Mucosa of stomach (tissue), 1 donor: ENCODE results near the gene CARD11.

Experiments
- H3K27me3 ChIP-seq: one replicate; pipeline ENCODE4 v1.7.0; 2013; ENCODE audit warnings: mild to moderate bottlenecking, low read length; ENCODE audit not compliant: control insufficient read depth, insufficient read depth
- H3K36me3 ChIP-seq: one replicate; pipeline ENCODE4 v1.7.0; 2013; ENCODE audit warnings: low read length; ENCODE audit not compliant: control insufficient read depth, insufficient read depth
- H3K4me1 ChIP-seq: one replicate; pipeline ENCODE4 v1.7.0; 2013; ENCODE audit warnings: mild to moderate bottlenecking, low read length; ENCODE audit not compliant: control insufficient read depth, insufficient read depth
- H3K4me3 ChIP-seq: one replicate; pipeline ENCODE4 v1.7.0; 2013; ENCODE audit warnings: low read length
- H3K9ac ChIP-seq: one replicate; pipeline ENCODE4 v1.7.0; 2013; ENCODE audit warnings: mild to moderate bottlenecking, low read length, moderate library complexity
- H3K9me3 ChIP-seq: one replicate; pipeline ENCODE4 v1.7.0; 2013; ENCODE audit warnings: mild to moderate bottlenecking, low read length, moderate library complexity; ENCODE audit not compliant: control insufficient read depth
- donor health status: Pancreatic carcinoma.

Gene CARD11

DNA sequence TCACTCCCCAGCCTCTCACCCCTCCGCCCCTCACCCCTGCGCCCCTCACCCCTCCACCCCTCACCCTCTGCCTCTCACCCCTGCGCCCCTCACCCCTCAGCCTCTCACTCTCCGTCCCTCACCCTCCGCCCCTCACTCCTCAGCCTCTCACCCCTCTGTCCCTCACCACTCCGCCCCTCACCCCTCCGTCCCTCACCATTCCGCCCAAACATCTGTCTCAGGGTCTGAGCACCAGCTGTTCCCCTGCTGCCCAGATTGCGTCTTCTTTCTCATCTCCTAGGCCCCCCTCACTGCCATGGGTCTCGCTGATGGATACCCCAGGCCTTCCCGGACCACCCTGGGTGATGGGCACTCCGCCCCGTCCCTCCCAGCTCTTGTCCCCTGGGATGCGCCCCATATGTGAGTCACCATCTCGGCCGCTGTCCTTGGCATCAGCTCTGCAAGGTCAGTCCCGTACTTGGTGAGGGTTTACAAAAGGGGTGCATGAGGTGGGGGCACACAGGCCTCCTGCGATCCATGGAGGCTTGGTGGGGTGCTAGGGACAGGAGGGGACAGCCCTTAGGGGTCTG lies 134.1 kb downstream of the CARD11 start:
- H3K27me3 ChIP-seq: no peaks in the 10 kb centered on the region
- H3K9ac ChIP-seq: no peak overlapping the region
- H3K9me3 ChIP-seq: no peaks in the 10 kb centered on the region
- H3K36me3 ChIP-seq: no peaks in the 10 kb centered on the region
- no peak overlapping the region for H3K4me3 ChIP-seq
- no peaks in the 10 kb centered on the region for H3K4me1 ChIP-seq

DNA sequence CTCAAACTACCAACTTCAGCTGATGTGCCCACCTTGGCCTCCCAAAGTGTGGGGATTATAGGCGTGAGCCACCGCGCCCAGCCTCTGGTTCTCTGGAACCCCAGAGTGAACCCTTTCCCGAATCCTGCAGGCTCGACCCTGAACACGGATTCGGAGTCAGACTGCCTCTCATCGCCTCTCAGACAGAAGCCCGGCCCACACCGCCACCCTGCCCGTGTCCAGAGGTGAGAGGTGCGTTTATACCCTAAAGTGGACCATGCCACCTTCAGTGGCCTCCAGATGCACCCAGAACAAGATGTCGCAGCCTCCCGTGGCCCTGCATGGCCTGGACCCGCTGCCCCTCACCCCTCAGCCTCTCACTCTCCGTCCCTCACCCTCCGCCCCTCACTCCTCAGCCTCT lies 134.6 kb downstream of the CARD11 start:
- Histone ChIP-seq H3K4me3 (no peak overlapping the region), H3K9ac (no peak overlapping the region), H3K27me3 (no peaks in the 10 kb centered on the region), H3K9me3 (no peaks in the 10 kb centered on the region), H3K36me3 (no peaks in the 10 kb centered on the region), H3K4me1 (no peaks in the 10 kb centered on the region)

DNA sequence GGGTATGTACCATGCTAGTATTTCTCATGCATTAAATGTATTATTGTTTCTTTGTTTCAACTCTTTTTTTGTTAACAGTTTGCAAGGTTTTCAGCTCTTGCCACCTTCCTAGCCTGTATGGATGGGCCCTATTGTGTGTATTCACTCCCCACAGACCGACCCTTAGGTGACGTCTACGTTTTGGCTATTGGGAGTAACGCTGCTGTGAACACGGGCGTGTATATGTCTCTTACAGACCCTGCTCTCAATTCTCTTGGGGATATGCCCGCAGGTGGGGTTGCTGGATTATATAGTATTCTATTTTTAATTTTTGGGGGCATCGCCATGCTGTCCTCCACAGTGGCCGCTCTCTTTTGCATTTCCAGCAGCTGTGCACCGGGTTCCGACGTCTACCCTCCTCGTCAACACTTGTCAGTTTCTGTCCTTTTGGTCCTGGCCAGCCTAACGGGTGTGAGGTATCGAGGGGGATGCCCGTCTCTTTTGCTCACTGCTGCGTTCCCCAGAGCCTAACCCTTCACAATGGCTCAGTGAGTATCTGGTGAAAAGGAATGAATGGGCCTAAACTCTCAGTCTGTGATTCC lies 135.5 kb downstream of the CARD11 start:
- H3K9me3 ChIP-seq: no peaks in the 10 kb centered on the region
- H3K27me3 ChIP-seq: no peaks in the 10 kb centered on the region
- no peak overlapping the region for H3K4me3 ChIP-seq
- H3K9ac ChIP-seq: no peak overlapping the region
- no peaks in the 10 kb centered on the region for H3K4me1 ChIP-seq
- no peaks in the 10 kb centered on the region for H3K36me3 ChIP-seq

DNA sequence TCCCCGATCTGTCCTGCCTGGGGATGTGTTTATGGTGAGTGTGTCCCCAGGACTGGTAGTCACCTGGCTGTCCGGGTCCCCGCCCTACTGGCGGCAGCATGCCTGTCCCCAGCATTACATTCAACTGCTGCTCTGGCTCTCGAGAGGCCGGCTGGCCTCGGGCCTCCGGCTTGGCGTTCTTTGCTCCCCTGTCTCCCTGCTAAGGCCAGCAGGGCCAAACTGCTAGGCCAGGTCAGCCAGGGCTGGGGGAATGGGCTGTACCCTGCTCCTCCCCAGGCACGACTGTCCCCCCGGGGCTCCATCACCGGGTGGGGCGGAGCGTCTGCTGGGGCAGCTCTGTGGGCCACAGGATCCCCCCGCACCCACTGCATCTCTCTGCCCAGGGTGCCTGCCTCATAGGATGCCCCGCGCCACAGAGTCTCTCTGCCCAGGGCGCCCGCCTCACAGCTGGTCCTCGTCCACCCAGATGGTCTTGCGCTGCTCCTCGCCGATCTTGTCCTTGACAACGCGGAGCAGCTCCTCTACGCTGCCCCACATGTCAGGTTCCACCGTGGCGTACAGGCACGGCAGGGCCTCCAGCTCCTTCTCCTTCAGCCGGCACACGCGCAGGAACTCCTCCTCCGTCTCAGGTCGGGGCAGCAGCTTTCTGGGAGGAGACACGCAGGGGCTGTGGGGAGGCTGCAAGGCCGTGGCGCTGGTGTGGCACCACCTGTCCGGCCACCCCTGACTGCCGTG lies 137.3 kb downstream of the CARD11 start:
- Histone ChIP-seq H3K36me3 (no peaks in the 10 kb centered on the region), H3K27me3 (no peaks in the 10 kb centered on the region), H3K9ac (no peak overlapping the region), H3K9me3 (no peaks in the 10 kb centered on the region), H3K4me1 (no peaks in the 10 kb centered on the region), H3K4me3 (no peak overlapping the region)

DNA sequence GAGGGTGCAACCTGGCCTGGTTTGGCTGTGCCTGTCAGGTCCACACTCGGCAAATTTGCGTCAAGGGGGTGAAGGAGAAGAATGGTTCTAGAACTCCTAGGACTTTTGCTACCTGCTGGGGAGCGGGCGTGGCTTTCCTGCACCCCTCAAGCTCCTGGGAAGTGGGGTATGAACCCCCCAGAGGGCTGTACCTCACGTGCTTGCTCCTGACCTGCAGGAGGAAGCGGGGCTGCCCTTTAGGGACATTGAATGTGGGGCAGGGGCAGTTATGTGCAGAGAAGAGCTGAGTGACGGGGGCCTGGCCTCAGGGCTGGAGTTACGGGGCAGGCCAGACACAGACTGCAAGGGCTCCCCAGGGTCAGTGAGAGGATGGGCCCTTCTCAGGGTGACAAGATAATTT lies 138.2 kb downstream of the CARD11 start:
- H3K4me3 ChIP-seq: no peak overlapping the region
- H3K4me1 ChIP-seq: no peaks in the 10 kb centered on the region
- no peak overlapping the region for H3K9ac ChIP-seq
- no peaks in the 10 kb centered on the region for H3K36me3 ChIP-seq
- no peaks in the 10 kb centered on the region for H3K9me3 ChIP-seq
- no peaks in the 10 kb centered on the region for H3K27me3 ChIP-seq

DNA sequence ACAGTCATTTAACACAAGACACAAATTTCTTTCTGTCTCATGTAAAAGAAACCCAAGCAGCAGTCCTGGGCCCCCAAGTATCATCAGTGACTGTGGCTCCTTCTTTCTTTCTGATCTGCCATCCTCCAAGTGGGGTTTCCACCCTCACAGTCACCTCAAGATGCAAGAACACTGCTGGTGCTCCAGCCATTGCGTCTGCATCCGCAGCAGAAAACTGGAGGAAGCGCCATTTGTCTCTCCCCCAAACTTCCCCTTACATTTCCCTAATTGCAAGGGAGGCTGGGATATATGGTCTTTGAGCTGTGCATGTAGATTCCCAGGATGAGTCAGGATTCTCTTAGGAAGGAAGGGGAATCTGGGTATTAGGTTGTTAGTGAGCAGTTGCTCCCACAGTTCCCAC lies 138.6 kb downstream of the CARD11 start:
- Histone ChIP-seq H3K4me3 (no peak overlapping the region), H3K9me3 (no peaks in the 10 kb centered on the region)

DNA sequence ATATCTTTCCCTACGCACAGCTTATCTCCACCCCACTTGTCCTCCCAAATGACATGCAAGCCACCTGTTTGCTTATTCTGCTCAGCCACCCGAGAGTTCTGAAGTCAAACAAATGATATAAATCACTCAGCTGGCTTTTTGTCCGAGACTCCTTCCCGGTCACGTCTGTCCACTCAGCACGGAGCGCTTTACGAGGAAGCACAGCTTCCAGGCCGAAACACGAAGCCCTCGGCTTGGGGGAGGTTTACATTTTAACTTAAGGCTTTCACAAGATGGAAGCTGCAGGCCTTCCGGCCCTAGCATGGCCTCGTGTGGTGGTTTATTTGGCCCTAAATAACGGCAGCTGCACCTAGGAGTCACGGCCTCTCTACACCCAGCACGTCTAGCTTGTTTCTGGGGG lies 139.5 kb downstream of the CARD11 start:
- Histone ChIP-seq H3K9me3 (no peaks in the 10 kb centered on the region), H3K4me3 (no peak overlapping the region), H3K36me3 (no peaks in the 10 kb centered on the region), H3K9ac (no peak overlapping the region), H3K4me1 (no peaks in the 10 kb centered on the region), H3K27me3 (no peaks in the 10 kb centered on the region)

More for the DNA sequence above, 138.6 kb downstream of the CARD11 start:
- H3K4me1 ChIP-seq: no peaks in the 10 kb centered on the region
- H3K27me3 ChIP-seq: no peaks in the 10 kb centered on the region
- no peak overlapping the region for H3K9ac ChIP-seq
- H3K36me3 ChIP-seq: no peaks in the 10 kb centered on the region

DNA sequence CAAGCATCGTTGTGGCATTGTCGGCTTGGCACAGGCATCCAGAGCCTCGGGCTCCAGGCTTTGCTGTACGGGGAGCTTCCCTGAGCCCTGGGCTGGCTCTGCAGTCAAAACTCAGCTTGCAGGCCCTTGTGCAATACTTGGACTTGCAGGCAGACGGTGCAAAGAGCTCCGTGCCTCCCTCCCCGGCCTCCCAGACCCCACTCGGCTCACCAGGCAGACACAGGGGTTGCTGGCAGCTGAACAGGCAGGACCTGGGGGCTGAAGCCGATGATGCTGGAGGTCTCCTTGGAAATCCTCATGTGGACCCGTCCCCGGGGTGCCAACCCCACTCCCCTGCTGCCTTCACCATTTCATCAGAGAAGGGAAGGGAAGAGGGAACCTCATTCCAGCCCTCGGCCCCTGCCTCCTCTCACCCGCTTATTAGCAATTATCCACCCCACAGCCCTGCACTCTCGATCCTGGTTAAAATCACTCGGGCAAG lies 139.9 kb downstream of the CARD11 start:
- H3K9ac ChIP-seq: no peak overlapping the region
- no peaks in the 10 kb centered on the region for H3K27me3 ChIP-seq
- no peak overlapping the region for H3K4me3 ChIP-seq
- H3K9me3 ChIP-seq: no peaks in the 10 kb centered on the region
- no peaks in the 10 kb centered on the region for H3K4me1 ChIP-seq
- H3K36me3 ChIP-seq: no peaks in the 10 kb centered on the region

DNA sequence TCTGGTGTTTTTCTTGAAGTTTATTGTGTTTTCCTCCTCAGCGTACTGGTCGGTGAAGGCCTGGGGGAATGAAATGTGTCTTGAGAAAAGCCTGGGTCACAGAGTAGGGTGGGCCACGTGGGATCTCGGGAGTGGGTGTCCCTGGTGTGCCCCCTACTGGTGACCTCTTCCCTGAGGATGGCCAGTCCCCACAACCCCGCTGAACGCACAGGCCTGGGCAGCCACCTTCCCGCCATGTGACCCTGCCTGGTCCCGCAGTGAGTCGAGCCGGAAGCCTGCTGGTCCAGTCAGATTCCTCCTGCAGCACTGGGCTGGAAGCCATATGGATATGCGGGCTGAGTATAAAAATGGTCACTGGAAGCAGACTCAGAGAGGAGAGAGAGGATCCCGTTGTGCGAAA lies 146.6 kb downstream of the CARD11 start:
- H3K9me3 ChIP-seq: no peaks in the 10 kb centered on the region
- no peak overlapping the region for H3K4me3 ChIP-seq
- peaks cover 4% of the 10 kb centered on the region for H3K27me3 ChIP-seq
- no peaks in the 10 kb centered on the region for H3K4me1 ChIP-seq
- no peaks in the 10 kb centered on the region for H3K36me3 ChIP-seq
- no peak overlapping the region for H3K9ac ChIP-seq

DNA sequence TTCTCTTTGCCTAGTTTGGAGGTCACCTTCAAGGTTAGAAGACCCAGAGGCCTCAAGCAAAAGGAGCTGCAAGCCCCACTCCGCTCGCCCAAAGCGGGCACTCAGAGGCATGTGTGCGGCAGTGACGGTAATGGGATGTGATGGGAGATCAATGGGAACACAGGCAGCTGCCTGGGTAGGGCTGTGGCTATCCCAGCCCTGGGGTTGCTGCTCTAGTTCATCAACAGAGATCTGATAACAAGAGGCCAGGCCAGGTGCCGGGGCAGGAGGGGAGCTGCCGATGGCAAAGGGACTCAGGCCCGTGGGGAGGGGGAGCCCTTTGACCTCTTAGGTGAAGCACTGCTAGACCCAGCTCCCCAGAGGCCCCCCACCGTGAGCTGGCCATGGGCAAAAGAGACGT lies 147.5 kb downstream of the CARD11 start:
- peaks cover 4% of the 10 kb centered on the region for H3K27me3 ChIP-seq
- H3K9ac ChIP-seq: no peak overlapping the region
- H3K4me1 ChIP-seq: no peaks in the 10 kb centered on the region
- no peak overlapping the region for H3K4me3 ChIP-seq
- no peaks in the 10 kb centered on the region for H3K36me3 ChIP-seq
- no peaks in the 10 kb centered on the region for H3K9me3 ChIP-seq

DNA sequence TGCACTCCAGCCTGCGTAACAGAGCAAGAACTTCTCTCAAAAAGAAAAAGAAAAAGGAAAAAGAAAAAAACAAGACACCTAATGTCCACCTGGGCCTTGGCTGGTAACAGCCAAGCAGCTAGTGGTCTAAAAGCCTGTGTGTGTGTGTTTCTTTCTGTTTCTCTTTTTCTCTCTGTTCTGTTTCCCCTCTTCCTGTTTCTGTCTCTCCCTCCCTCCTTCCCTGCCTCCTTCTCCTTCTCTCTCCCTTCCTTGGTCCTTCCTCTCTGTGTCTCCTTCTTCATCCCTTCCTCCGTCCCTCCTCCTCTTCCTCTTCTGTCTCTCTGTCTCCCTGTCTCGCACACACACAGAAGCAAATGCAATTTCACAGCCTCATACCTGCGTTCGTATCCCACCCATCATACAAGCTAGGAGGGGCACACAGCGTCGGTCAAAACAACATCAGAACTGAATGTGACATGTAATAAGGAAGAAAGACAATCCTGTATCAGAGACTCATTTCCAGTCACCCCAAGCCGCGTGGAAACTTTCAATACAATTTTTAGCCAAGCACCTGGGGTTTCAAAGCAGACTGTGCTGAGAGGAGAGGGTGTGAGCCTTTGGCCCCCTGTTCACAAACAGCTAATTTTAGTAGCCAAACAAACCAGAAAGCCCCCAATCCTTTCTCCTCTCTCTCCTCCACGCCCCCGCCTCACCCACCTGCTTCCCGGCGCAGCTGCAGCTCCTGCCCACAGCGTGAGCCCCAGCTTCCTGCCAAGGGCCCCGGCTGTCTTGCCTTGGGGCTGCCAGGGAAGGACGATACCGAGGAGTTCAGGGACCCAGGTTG lies 149.3 kb downstream of the CARD11 start:
- H3K9ac ChIP-seq: no peak overlapping the region

DNA sequence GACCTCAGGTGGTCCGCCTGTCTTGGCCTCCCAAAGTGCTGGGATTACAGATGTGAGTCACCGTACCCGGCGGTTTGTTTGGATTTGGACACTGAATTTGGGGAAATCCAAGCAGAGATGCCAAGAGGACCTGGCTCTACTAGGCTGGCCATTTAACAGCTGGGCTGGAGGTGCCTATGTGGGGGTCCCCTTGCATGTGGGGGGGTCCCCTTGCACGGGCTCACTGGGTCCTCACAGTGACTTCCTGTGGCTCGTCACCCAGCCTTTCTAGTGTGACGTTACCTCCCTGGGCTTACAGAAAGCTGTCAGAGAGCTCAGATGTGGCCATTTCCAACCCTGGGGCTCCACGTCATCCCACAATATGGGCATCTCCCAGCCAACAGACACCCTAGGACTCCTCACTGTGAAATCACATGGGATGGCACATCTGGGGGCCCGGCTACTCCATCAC lies 150.2 kb downstream of the CARD11 start:
- Histone ChIP-seq H3K9me3 (no peaks in the 10 kb centered on the region), H3K27me3 (peaks cover 4% of the 10 kb centered on the region), H3K4me3 (no peak overlapping the region), H3K4me1 (no peaks in the 10 kb centered on the region), H3K36me3 (no peaks in the 10 kb centered on the region), H3K9ac (no peak overlapping the region)

More for the DNA sequence above, 149.3 kb downstream of the CARD11 start:
- H3K27me3 ChIP-seq: peaks cover 4% of the 10 kb centered on the region
- no peak overlapping the region for H3K4me3 ChIP-seq
- H3K36me3 ChIP-seq: no peaks in the 10 kb centered on the region
- no peaks in the 10 kb centered on the region for H3K9me3 ChIP-seq
- no peaks in the 10 kb centered on the region for H3K4me1 ChIP-seq
